Measurements from ENCODE around the gene RBX1.

The RBX1 gene

GRCh38 chr22:40973144-40973543 lies 22.0 kb downstream of the RBX1 start:
- no peak for TF ChIP-seq EZH2phosphoT487 (IDR thresholded peaks at IDR 0.05; ENCODE audit: low read length)
- TF ChIP-seq EZH2 (optimal IDR thresholded peaks at IDR 0.05; ENCODE audit: low read depth, low read length): no peak
- no peak for TF ChIP-seq CTCF (IDR thresholded peaks at IDR 0.05; ENCODE audit: low read length)
- no peaks in the 10 kb centered on the region for H3K36me3 ChIP-seq (replicated peaks; ENCODE audit: insufficient read depth, low read length)
- no peak overlapping the region for H3K27ac ChIP-seq (ENCODE audit: low read length)
- no peaks in the 10 kb centered on the region for H4K20me1 ChIP-seq (ENCODE audit: insufficient read depth, low read length)
- no peak for DNase-seq
- no peak overlapping the region for H3K4me3 ChIP-seq (ENCODE audit: low read length)
- no peaks in the 10 kb centered on the region for H3F3A ChIP-seq (ENCODE audit: insufficient read depth, low read length)
- no peaks in the 10 kb centered on the region for H3K9me2 ChIP-seq (replicated peaks; ENCODE audit: insufficient read depth, low read length)
- H3K79me2 ChIP-seq (ENCODE audit: low read length): 0 out of 2 replicates have a peak, but pooled peaks cover 3% of the 10 kb centered on the region
- no peaks in the 10 kb centered on the region for H3K4me1 ChIP-seq (ENCODE audit: low read length)
- no peaks in the 10 kb centered on the region for H3K27me3 ChIP-seq (replicated peaks; ENCODE audit: insufficient read depth, low read length)
- no peak overlapping the region for H2AFZ ChIP-seq (ENCODE audit: low read length)
- no peak overlapping the region for H3K4me2 ChIP-seq (ENCODE audit: low read depth, low read length)
- H3K9ac ChIP-seq (ENCODE audit: low read length): no peak overlapping the region
- no peaks in the 10 kb centered on the region for H3K9me3 ChIP-seq (replicated peaks; ENCODE audit: insufficient read depth, low read length)

GRCh38 chr22:40975366-40975765 lies 24.2 kb downstream of the RBX1 start:
- H2AFZ ChIP-seq (ENCODE audit: low read length): no peak overlapping the region
- no peaks in the 10 kb centered on the region for H3K79me2 ChIP-seq (ENCODE audit: low read length)
- no peak overlapping the region for H3K4me3 ChIP-seq (ENCODE audit: low read length)
- H3K9me2 ChIP-seq (replicated peaks; ENCODE audit: insufficient read depth, low read length): no peaks in the 10 kb centered on the region
- H3K27me3 ChIP-seq (replicated peaks; ENCODE audit: insufficient read depth, low read length): no peaks in the 10 kb centered on the region
- TF ChIP-seq EZH2 (optimal IDR thresholded peaks at IDR 0.05; ENCODE audit: low read depth, low read length): no peak
- TF ChIP-seq EZH2phosphoT487 (IDR thresholded peaks at IDR 0.05; ENCODE audit: low read length): no peak
- no peaks in the 10 kb centered on the region for H3K4me1 ChIP-seq (ENCODE audit: low read length)
- no peak overlapping the region for H3K9ac ChIP-seq (ENCODE audit: low read length)
- no peak for DNase-seq
- H3K9me3 ChIP-seq (replicated peaks; ENCODE audit: insufficient read depth, low read length): no peaks in the 10 kb centered on the region
- no peak overlapping the region for H3K27ac ChIP-seq (ENCODE audit: low read length)
- no peaks in the 10 kb centered on the region for H3K36me3 ChIP-seq (replicated peaks; ENCODE audit: insufficient read depth, low read length)
- H4K20me1 ChIP-seq (ENCODE audit: insufficient read depth, low read length): no peaks in the 10 kb centered on the region
- no peak overlapping the region for H3K4me2 ChIP-seq (ENCODE audit: low read depth, low read length)
- H3F3A ChIP-seq (ENCODE audit: insufficient read depth, low read length): no peaks in the 10 kb centered on the region

GRCh38 chr22:40976866-40977700 lies 25.9 kb downstream of the RBX1 start:
- Histone ChIP-seq H4K20me1 (ENCODE audit: insufficient read depth, low read length) (no peaks in the 10 kb centered on the region), H3K4me2 (ENCODE audit: low read depth, low read length) (no peak overlapping the region), H3K79me2 (ENCODE audit: low read length) (no peaks in the 10 kb centered on the region), H3K36me3 (replicated peaks; ENCODE audit: insufficient read depth, low read length) (no peaks in the 10 kb centered on the region), H3K4me3 (ENCODE audit: low read length) (no peak overlapping the region), H3K4me1 (ENCODE audit: low read length) (no peaks in the 10 kb centered on the region), H3K9me3 (replicated peaks; ENCODE audit: insufficient read depth, low read length) (no peaks in the 10 kb centered on the region), H3K9ac (ENCODE audit: low read length) (no peak overlapping the region), H3K9me2 (replicated peaks; ENCODE audit: insufficient read depth, low read length) (no peaks in the 10 kb centered on the region), H3F3A (ENCODE audit: insufficient read depth, low read length) (no peaks in the 10 kb centered on the region), H2AFZ (ENCODE audit: low read length) (no peak overlapping the region), H3K27me3 (replicated peaks; ENCODE audit: insufficient read depth, low read length) (no peaks in the 10 kb centered on the region), H3K27ac (ENCODE audit: low read length) (no peak overlapping the region)
- TF ChIP-seq EZH2 (optimal IDR thresholded peaks at IDR 0.05; ENCODE audit: low read depth, low read length): no peak
- no peak for TF ChIP-seq CTCF (IDR thresholded peaks at IDR 0.05; ENCODE audit: low read length)
- TF ChIP-seq EZH2phosphoT487 (IDR thresholded peaks at IDR 0.05; ENCODE audit: low read length): no peak
- DNase-seq: no peak

- Histone ChIP-seq H3K9me2 (replicated peaks; ENCODE audit: insufficient read depth, low read length) (no peaks in the 10 kb centered on the region), H3K27ac (ENCODE audit: low read length) (no peak overlapping the region), H2AFZ (ENCODE audit: low read length) (no peak overlapping the region), H3K4me1 (ENCODE audit: low read length) (no peaks in the 10 kb centered on the region), H3K36me3 (replicated peaks; ENCODE audit: insufficient read depth, low read length) (no peaks in the 10 kb centered on the region), H3K4me3 (ENCODE audit: low read length) (no peak overlapping the region), H3F3A (ENCODE audit: insufficient read depth, low read length) (no peaks in the 10 kb centered on the region), H3K4me2 (ENCODE audit: low read depth, low read length) (no peak overlapping the region), H3K27me3 (replicated peaks; ENCODE audit: insufficient read depth, low read length) (no peaks in the 10 kb centered on the region), H3K9ac (ENCODE audit: low read length) (no peak overlapping the region), H4K20me1 (ENCODE audit: insufficient read depth, low read length) (no peaks in the 10 kb centered on the region), H3K79me2 (ENCODE audit: low read length) (no peaks in the 10 kb centered on the region), H3K9me3 (replicated peaks; ENCODE audit: insufficient read depth, low read length) (no peaks in the 10 kb centered on the region)
- DNase-seq: no peak
- TF ChIP-seq CTCF (IDR thresholded peaks at IDR 0.05; ENCODE audit: low read length): no peak
- TF ChIP-seq EZH2 (optimal IDR thresholded peaks at IDR 0.05; ENCODE audit: low read depth, low read length): no peak
- TF ChIP-seq EZH2phosphoT487 (IDR thresholded peaks at IDR 0.05; ENCODE audit: low read length): no peak
Measured at GRCh38 chr22:40979198-40979597, 28.0 kb downstream of the RBX1 start.

Measured in MM.1S (cell line).